ENCODE data around the gene RNF2. TPM values are rescaled to one million over a fixed set of nuclear protein-coding genes. Genes with fewer than 3 reads are reported as not detected.

Gene RNF2
- total and polyA plus RNA-seq, 4 donors: 2.9 to 17.3 (median 4.9) TPM

- no peak for DNase-seq (ENCODE audit: low spot score)
- H3K27ac ChIP-seq (ENCODE audit: low read depth in 1 of 2, low read length in 2 of 2): no peak overlapping the region
- no peak overlapping the region for H3K9ac ChIP-seq (ENCODE audit: low read depth in 1 of 2, low read length in 2 of 2)
- H3K36me3 ChIP-seq (ENCODE audit: control insufficient read depth in 4 of 4, insufficient read depth in 3 of 4, low read depth in 1 of 4, low read length in 3 of 4): no peaks in the 10 kb centered on the region
- H3K9me3 ChIP-seq (ENCODE audit: control insufficient read depth in 4 of 4, low read length in 3 of 4): no peaks in the 10 kb centered on the region
- WGBS: 82% methylated on average over 3 of the region's 3 CpGs
- no peaks in the 10 kb centered on the region for H3K4me1 ChIP-seq (ENCODE audit: control insufficient read depth in 4 of 4, insufficient read depth in 4 of 4, low read length in 3 of 4)
- TF ChIP-seq ATF3 (IDR thresholded peaks at IDR 0.05) (no peak), HNF4G (IDR thresholded peaks at IDR 0.05) (no peak), EGR1 (IDR thresholded peaks at IDR 0.05; ENCODE audit: low read depth in 2 of 2) (no peak), TAF1 (conservative IDR thresholded peaks at IDR 0.05) (no peak), GABPA (IDR thresholded peaks at IDR 0.05 in 1 of 2, conservative IDR thresholded peaks at IDR 0.05 in 1 of 2) (no peak), SP1 (IDR thresholded peaks at IDR 0.05) (no peak), NR2F2 (IDR thresholded peaks at IDR 0.05) (no peak), FOXA2 (IDR thresholded peaks at IDR 0.05) (no peak), RXRA (IDR thresholded peaks at IDR 0.05) (no peak), ZBTB33 (IDR thresholded peaks at IDR 0.05) (no peak), JUND (IDR thresholded peaks at IDR 0.05) (no peak), CTCF (IDR thresholded peaks at IDR 0.05; ENCODE audit: low read depth, low read length, missing input control) (no peak)
- no peaks in the 10 kb centered on the region for H3K27me3 ChIP-seq (ENCODE audit: control insufficient read depth in 4 of 4, insufficient read depth in 4 of 4, low read length in 3 of 4)
- no peak overlapping the region for H3K4me3 ChIP-seq (ENCODE audit: low read depth in 1 of 3, low read length in 3 of 3)
Observed at GRCh38 chr1:185017966-185018365, 27.4 kb upstream of the RNF2 start.

GRCh38 chr1:185027252-185027882 lies 18.0 kb upstream of the RNF2 start:
- H3K36me3 ChIP-seq (ENCODE audit: control insufficient read depth in 4 of 4, insufficient read depth in 3 of 4, low read depth in 1 of 4, low read length in 3 of 4): no peaks in the 10 kb centered on the region
- H3K27ac ChIP-seq (ENCODE audit: low read depth in 1 of 2, low read length in 2 of 2): no peak overlapping the region
- no peaks in the 10 kb centered on the region for H3K4me1 ChIP-seq (ENCODE audit: control insufficient read depth in 4 of 4, insufficient read depth in 4 of 4, low read length in 3 of 4)
- no peak overlapping the region for H3K9ac ChIP-seq (ENCODE audit: low read depth in 1 of 2, low read length in 2 of 2)
- peaks cover 0 to under 1% (median 0%) of the 10 kb centered on the region in 4 donors for H3K27me3 ChIP-seq (ENCODE audit: control insufficient read depth in 4 of 4, insufficient read depth in 4 of 4, low read length in 3 of 4)
- TF ChIP-seq MAX (IDR thresholded peaks at IDR 0.05) (no peak), REST (IDR thresholded peaks at IDR 0.05) (no peak), CTCF (IDR thresholded peaks at IDR 0.05; ENCODE audit: low read depth, low read length, missing input control) (no peak), RXRA (IDR thresholded peaks at IDR 0.05) (no peak), SP1 (IDR thresholded peaks at IDR 0.05) (no peak), ZBTB33 (IDR thresholded peaks at IDR 0.05) (no peak), ATF3 (IDR thresholded peaks at IDR 0.05) (no peak), NR2F2 (IDR thresholded peaks at IDR 0.05) (no peak), HNF4G (IDR thresholded peaks at IDR 0.05) (no peak), TAF1 (conservative IDR thresholded peaks at IDR 0.05) (no peak), JUND (IDR thresholded peaks at IDR 0.05) (no peak), GABPA (IDR thresholded peaks at IDR 0.05 in 1 of 2, conservative IDR thresholded peaks at IDR 0.05 in 1 of 2) (no peak), FOXA1 (IDR thresholded peaks at IDR 0.05) (no peak)
- H3K9me3 ChIP-seq (ENCODE audit: control insufficient read depth in 4 of 4, low read length in 3 of 4): peaks cover 6 to 13% (median 8%) of the 10 kb centered on the region in 4 donors
- DNase-seq (ENCODE audit: low spot score): no peak
- WGBS: 70% methylated on average over 4 of the region's 4 CpGs
- no peak overlapping the region for H3K4me3 ChIP-seq (ENCODE audit: low read depth in 1 of 3, low read length in 3 of 3)

All from liver (tissue), 9 donors.